HG03066 (cell line): ENCODE data around the gene SYT9.
"Not testable (repeated sequence)": the region's sequence is repeated elsewhere in the genome, so short reads cannot be mapped to it uniquely, and the experiment has no call there.

ENCODE experiments used
- ATAC-seq: cut with Tn5 transposase; IDR thresholded peaks from one replicate; pipeline ENCODE4 v1.9.1; 2021; ENCODE audit warnings: low read depth; ENCODE audit not compliant: unreplicated experiment

The SYT9 gene

GRCh38 chr11:7335442-7335841 lies 83.7 kb downstream of the SYT9 start:
- ATAC-seq = not testable (repeated sequence)

- no peak for ATAC-seq
Measured at GRCh38 chr11:7341551-7341950, 89.8 kb downstream of the SYT9 start.

GRCh38 chr11:7347611-7348431 lies 96.1 kb downstream of the SYT9 start:
- no peak for ATAC-seq

GRCh38 chr11:7348432-7349304 lies 97.0 kb downstream of the SYT9 start:
- ATAC-seq = no peak

- no peak for ATAC-seq
Measured at GRCh38 chr11:7351228-7351627, 99.5 kb downstream of the SYT9 start.

GRCh38 chr11:7353100-7353499 lies 101.4 kb downstream of the SYT9 start:
- no peak for ATAC-seq

- no peak for ATAC-seq
Measured at GRCh38 chr11:7364660-7365059, 113.0 kb downstream of the SYT9 start.

GRCh38 chr11:7367803-7368202 lies 116.1 kb downstream of the SYT9 start:
- ATAC-seq = no peak

- ATAC-seq = no peak
Measured at GRCh38 chr11:7376386-7376785, 124.7 kb downstream of the SYT9 start.

- no peak for ATAC-seq
Measured at GRCh38 chr11:7381937-7382336, 130.2 kb downstream of the SYT9 start.

GRCh38 chr11:7383406-7383805 lies 131.7 kb downstream of the SYT9 start:
- ATAC-seq = no peak

GRCh38 chr11:7384691-7385090 lies 133.0 kb downstream of the SYT9 start:
- no peak for ATAC-seq

- no peak for ATAC-seq
Measured at GRCh38 chr11:7385532-7385931, 133.8 kb downstream of the SYT9 start.

- ATAC-seq = no peak
Measured at GRCh38 chr11:7413961-7414915, 162.5 kb downstream of the SYT9 start.

GRCh38 chr11:7414973-7415817 lies 163.5 kb downstream of the SYT9 start:
- no peak for ATAC-seq

GRCh38 chr11:7416080-7416479 lies 164.4 kb downstream of the SYT9 start:
- no peak for ATAC-seq

GRCh38 chr11:7417328-7417727 lies 165.6 kb downstream of the SYT9 start:
- ATAC-seq = no peak

- ATAC-seq = no peak
Measured at GRCh38 chr11:7418061-7418460, 166.4 kb downstream of the SYT9 start.

GRCh38 chr11:7418906-7419305 lies 167.2 kb downstream of the SYT9 start:
- no peak for ATAC-seq

- ATAC-seq = no peak
Measured at GRCh38 chr11:7421136-7421535, 169.4 kb downstream of the SYT9 start.
